KMS-11 (cell line): ENCODE data around the gene UBE2G1.

Source experiments
- H2AFZ ChIP-seq: fragments of 200-600 bp; sonication (generic); 2 replicates; pipeline ENCODE4 v1.6.1; 2016; ENCODE audit warnings: antibody characterized with exemption, mixed run types, low read depth
- H3K27ac ChIP-seq: fragments of 200-600 bp; sonication (generic); 2 replicates; pipeline ENCODE4 v1.6.1; 2016; ENCODE audit warnings: mild to moderate bottlenecking, mixed run types
- H3K27me3 ChIP-seq: fragments of 200-600 bp; sonication (generic); 2 replicates; pipeline ENCODE4 v1.6.1; 2017; ENCODE audit warnings: mild to moderate bottlenecking, low read depth, mixed run types, moderate library complexity; ENCODE audit not compliant: insufficient read depth
- H3K36me3 ChIP-seq: fragments of 200-600 bp; sonication (generic); 2 replicates; pipeline ENCODE4 v1.6.1; 2017; ENCODE audit warnings: mild to moderate bottlenecking, mixed run types; ENCODE audit not compliant: insufficient read depth
- H3K4me1 ChIP-seq: fragments of 200-600 bp; sonication (generic); 2 replicates; pipeline ENCODE4 v1.6.1; 2016; ENCODE audit warnings: mild to moderate bottlenecking, low read depth, mixed run types; ENCODE audit not compliant: poor library complexity, severe bottlenecking
- H3K4me2 ChIP-seq: fragments of 200-600 bp; sonication (generic); 2 replicates; pipeline ENCODE4 v1.7.0; 2016; ENCODE audit warnings: mild to moderate bottlenecking, mixed run types
- H3K4me3 ChIP-seq: fragments of 200-600 bp; sonication (generic); IDR thresholded peaks from 2 replicates; pipeline ENCODE4 v1.6.1; 2017; ENCODE audit warnings: low read depth, low read length, mixed read lengths; ENCODE audit not compliant: insufficient read depth
- H3K79me2 ChIP-seq: fragments of 200-600 bp; sonication (generic); 2 replicates; pipeline ENCODE4 v1.6.1; 2016; ENCODE audit warnings: low read depth, mixed run types; ENCODE audit not compliant: insufficient read depth
- H3K9ac ChIP-seq: fragments of 200-600 bp; sonication (generic); 2 replicates; pipeline ENCODE4 v1.6.1; 2016; ENCODE audit warnings: mild to moderate bottlenecking, mixed run types
- H4K20me1 ChIP-seq: fragments of 200-600 bp; sonication (generic); 2 replicates; pipeline ENCODE4 v1.6.1; 2016; ENCODE audit warnings: mild to moderate bottlenecking, mixed run types; ENCODE audit not compliant: insufficient read depth
- CTCF ChIP-seq: fragments of 200-600 bp; sonication (generic); conservative IDR thresholded peaks from 2 replicates; pipeline ENCODE4 v1.6.1; 2017; ENCODE audit warnings: low read depth, mild to moderate bottlenecking, antibody characterized with exemption, low read length, moderate library complexity, mixed read lengths

Gene UBE2G1

DNA sequence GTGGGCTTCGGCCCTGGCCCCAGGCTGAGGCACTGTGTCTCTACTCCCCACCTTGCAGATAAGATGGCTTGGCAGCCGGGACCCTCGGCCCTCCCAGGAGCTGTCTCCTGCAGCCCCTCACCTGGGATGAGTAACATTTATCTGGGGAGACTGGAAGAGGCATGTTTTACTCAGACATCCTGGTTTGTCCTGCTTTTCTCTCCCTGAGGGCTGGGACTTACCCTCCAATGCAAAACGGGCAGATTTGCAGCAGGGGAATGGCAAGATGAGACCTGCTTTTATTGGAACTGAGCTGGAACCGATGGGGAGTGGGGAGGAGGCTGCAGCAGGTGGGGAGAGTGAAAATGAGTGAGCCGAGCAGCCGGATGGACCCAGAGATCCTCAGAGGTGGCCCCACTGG is 27.3 kb upstream of the UBE2G1 start:
- peaks cover 44% of the 10 kb centered on the region for H3K4me1 ChIP-seq
- no peak overlapping the region for H3K27ac ChIP-seq
- H3K36me3 ChIP-seq = no peaks in the 10 kb centered on the region
- TF ChIP-seq CTCF = no peak
- no peaks in the 10 kb centered on the region for H3K27me3 ChIP-seq
- H3K79me2 ChIP-seq = no peaks in the 10 kb centered on the region
- H3K4me3 ChIP-seq = no peak overlapping the region
- H4K20me1 ChIP-seq = no peaks in the 10 kb centered on the region
- H3K9ac ChIP-seq = no peak overlapping the region
- no peak overlapping the region for H3K4me2 ChIP-seq
- H2AFZ ChIP-seq = no peak overlapping the region

- no peak for TF ChIP-seq CTCF
- no peak overlapping the region for H3K4me3 ChIP-seq
- no peak overlapping the region for H3K9ac ChIP-seq
- peaks cover 13% of the 10 kb centered on the region for H3K4me1 ChIP-seq
- no peaks in the 10 kb centered on the region for H3K79me2 ChIP-seq
- no peaks in the 10 kb centered on the region for H3K36me3 ChIP-seq
- no peak overlapping the region for H2AFZ ChIP-seq
- H3K4me2 ChIP-seq = no peak overlapping the region
- H3K27ac ChIP-seq = no peak overlapping the region
- H3K27me3 ChIP-seq = no peaks in the 10 kb centered on the region
- no peaks in the 10 kb centered on the region for H4K20me1 ChIP-seq
Observed at GRCh38 chr17:4389079-4389478, 22.6 kb upstream of the UBE2G1 start.

DNA sequence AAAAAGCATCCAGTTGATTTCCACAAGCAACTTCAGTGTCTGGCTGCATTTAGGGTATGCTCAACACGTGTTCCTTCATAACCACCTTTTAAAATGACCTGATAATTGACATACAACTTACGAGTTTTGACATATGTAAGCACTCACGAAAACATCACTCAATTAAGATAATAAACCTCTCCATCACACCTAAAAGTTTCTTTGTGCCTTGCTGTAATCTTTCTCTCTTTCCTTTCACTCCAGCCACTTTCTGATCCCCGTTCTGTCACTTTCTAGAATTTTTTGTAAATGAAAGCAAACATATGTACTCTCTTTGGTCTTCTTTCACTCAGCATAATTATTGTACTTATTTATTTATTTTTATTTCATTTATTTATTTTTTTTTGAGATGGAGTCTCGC is 20.7 kb upstream of the UBE2G1 start:
- Histone ChIP-seq H3K4me1 (no peaks in the 10 kb centered on the region), H3K27me3 (no peaks in the 10 kb centered on the region), H4K20me1 (no peaks in the 10 kb centered on the region), H3K27ac (no peak overlapping the region), H3K4me2 (no peak overlapping the region), H3K79me2 (no peaks in the 10 kb centered on the region), H3K36me3 (no peaks in the 10 kb centered on the region), H2AFZ (no peak overlapping the region), H3K4me3 (no peak overlapping the region), H3K9ac (no peak overlapping the region)
- no peak for TF ChIP-seq CTCF

- no peak overlapping the region for H3K9ac ChIP-seq
- no peak overlapping the region for H3K4me2 ChIP-seq
- H3K4me3 ChIP-seq = no peak overlapping the region
- no peaks in the 10 kb centered on the region for H3K27me3 ChIP-seq
- H2AFZ ChIP-seq = no peak overlapping the region
- no peak for TF ChIP-seq CTCF
- H3K36me3 ChIP-seq = no peaks in the 10 kb centered on the region
- no peaks in the 10 kb centered on the region for H3K4me1 ChIP-seq
- no peaks in the 10 kb centered on the region for H4K20me1 ChIP-seq
- H3K79me2 ChIP-seq = no peaks in the 10 kb centered on the region
- H3K27ac ChIP-seq = no peak overlapping the region
Observed at GRCh38 chr17:4386406-4386805, 19.9 kb upstream of the UBE2G1 start.
